Activated CD4-positive, alpha-beta T cell treated with anti-CD3 and anti-CD28 coated beads for 36 hours (primary cell): ENCODE measurements around the gene PSMG3. TPM values are rescaled to one million over a fixed set of nuclear protein-coding genes. Genes with fewer than 3 reads are reported as not detected.

Experiments used
- ATAC-seq: fragments of 200-7000 bp; cut with Tn5 transposase; one replicate; pipeline ENCODE4 v1.10.0; 2021; ENCODE audit warnings: mild to moderate bottlenecking, moderate library complexity
- CTCF ChIA-PET: fragments of 350-600 bp; sonication (Branson Sonifier 250); formaldehyde crosslinking; loops from one replicate; lab custom pipeline; 2021; ENCODE audit warnings: antibody characterized with exemption; lab: Charles Lee
- POLR2A ChIA-PET: fragments of 350-600 bp; sonication (Branson Sonifier 250); formaldehyde crosslinking; loops from one replicate; lab custom pipeline; 2021; ENCODE audit warnings: antibody characterized with exemption, inconsistent platforms; lab: Charles Lee
- DNase-seq: peaks from one replicate; pipeline ENCODE4 v3.0.0-alpha.2; 2020
- H3K27ac Mint-ChIP-seq: one replicate; pipeline ENCODE4 v1.8.0; 2021; ENCODE audit warnings: mixed read lengths
- H3K27me3 Mint-ChIP-seq: one replicate; pipeline ENCODE4 v1.8.0; 2021; ENCODE audit warnings: mixed read lengths
- H3K36me3 Mint-ChIP-seq: one replicate; pipeline ENCODE4 v1.8.0; 2021; ENCODE audit warnings: low read depth, mixed read lengths
- H3K4me1 Mint-ChIP-seq: one replicate; pipeline ENCODE4 v1.8.0; 2021; ENCODE audit warnings: mixed read lengths
- H3K4me3 Mint-ChIP-seq: one replicate; pipeline ENCODE4 v1.8.0; 2021; ENCODE audit warnings: mild to moderate bottlenecking, moderate library complexity, mixed read lengths
- H3K9me3 Mint-ChIP-seq: one replicate; pipeline ENCODE4 v1.8.0; 2021; ENCODE audit warnings: low read depth, mixed read lengths
- intact Hi-C, 2 experiments: fragments of 100-400 bp; cut with DNase I in 1 of 2; cut with micrococcal nuclease in 1 of 2; formaldehyde crosslinking; loops; one replicate each; pipeline versions ENCODE4 v1.14.2 to v1.15.1; 2022 to 2024; cut with DNase I, micrococcal nuclease
- total RNA-seq, 2 experiments: library from RNA; stranded (reverse); gene quantifications; one replicate each; pipeline ENCODE4 v1.2.3, GENCODE V29; 2021

Gene PSMG3
- total RNA-seq, 2 experiments from 2014 or later = 21.4 to 33.0 TPM

DNA sequence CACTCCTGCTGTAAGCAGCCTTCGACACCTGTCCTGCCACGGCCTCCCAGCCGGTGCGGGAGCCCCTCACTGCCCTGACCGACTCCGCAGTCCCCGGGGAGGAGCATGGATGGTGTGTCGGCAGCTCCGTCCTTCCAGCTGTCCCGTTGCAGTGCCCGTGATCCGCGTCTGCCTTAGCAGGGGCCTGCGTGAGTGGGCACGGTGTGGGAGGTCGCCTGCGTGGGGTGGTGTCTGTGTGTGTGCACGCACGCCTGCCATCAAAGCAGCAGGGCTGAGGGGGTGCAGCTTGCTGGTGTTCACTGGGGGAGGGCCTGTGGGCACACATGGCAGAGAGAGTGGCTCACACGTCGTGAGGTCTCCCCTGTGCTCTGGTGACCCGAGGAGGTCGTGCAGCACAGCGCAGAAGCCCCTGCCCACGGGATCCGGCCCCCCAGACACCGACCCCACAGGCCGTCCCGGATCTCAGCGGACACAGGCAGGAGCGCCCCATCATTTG, 29.0 kb downstream of the PSMG3 start:
- Mint-ChIP-seq H3K27ac (no peak overlapping the region), H3K36me3 (peaks cover 10% of the 10 kb centered on the region), H3K9me3 (no peaks in the 10 kb centered on the region), H3K4me3 (no peak overlapping the region), H3K27me3 (no peaks in the 10 kb centered on the region), H3K4me1 (peaks cover 6% of the 10 kb centered on the region)
- ChIA-PET POLR2A (interaction anchor here (0.7 kb wide), 1 partner anchor 399 kb away, joined by 4 read pairs; no protein-coding TSS in a partner anchor), CTCF (no interaction called here)
- DNase-seq (no peak), ATAC-seq (no peak)
- intact Hi-C loops = no loop called here

DNA sequence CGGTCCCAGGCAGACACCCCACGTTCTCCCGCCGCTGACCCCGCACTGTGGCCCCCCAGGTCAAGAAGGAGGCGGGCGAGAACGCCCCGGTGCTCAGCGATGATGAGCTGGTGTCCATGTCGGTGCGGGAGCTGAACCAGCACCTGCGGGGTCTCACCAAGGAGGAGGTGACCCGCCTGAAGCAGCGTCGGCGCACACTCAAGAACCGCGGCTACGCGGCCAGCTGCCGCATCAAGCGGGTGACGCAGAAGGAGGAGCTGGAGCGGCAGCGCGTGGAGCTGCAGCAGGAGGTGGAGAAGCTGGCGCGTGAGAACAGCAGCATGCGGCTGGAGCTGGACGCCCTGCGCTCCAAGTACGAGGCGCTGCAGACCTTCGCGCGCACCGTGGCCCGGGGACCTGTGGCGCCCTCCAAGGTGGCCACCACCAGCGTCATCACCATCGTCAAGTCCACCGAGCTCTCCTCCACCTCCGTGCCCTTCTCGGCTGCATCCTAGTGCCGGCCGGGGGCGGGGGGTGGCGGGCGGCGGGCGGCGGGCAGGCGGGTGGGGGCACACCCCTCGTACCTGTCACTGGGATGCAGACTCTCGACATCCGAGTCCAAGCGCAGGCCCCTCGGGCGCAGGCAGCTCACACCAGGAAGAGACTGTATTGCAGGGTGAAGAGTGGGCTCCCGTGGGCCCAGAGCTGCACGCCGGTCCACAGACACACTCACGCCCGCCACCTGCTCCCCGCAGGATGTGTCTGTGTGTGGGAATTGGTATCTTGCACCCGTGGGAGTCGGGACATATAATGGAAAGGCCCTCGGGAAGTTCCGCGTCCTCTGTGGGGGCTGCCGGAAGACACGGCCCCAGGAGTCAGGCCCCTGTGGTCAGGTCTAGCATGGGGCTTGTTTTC, 29.7 kb downstream of the PSMG3 start:
- Mint-ChIP-seq H3K36me3 (peaks cover 10% of the 10 kb centered on the region), H3K27me3 (no peaks in the 10 kb centered on the region), H3K4me3 (no peak overlapping the region), H3K27ac (no peak overlapping the region), H3K4me1 (peaks cover 6% of the 10 kb centered on the region), H3K9me3 (no peaks in the 10 kb centered on the region)
- no peak for ATAC-seq
- intact Hi-C loops = loop anchor here in 1 of 2 experiments (10.0 kb wide), 1 partner anchor 665 kb away; the partner anchor contains the start of gene GET4
- no peak for DNase-seq
- ChIA-PET CTCF (no interaction called here), POLR2A (no interaction called here)

DNA sequence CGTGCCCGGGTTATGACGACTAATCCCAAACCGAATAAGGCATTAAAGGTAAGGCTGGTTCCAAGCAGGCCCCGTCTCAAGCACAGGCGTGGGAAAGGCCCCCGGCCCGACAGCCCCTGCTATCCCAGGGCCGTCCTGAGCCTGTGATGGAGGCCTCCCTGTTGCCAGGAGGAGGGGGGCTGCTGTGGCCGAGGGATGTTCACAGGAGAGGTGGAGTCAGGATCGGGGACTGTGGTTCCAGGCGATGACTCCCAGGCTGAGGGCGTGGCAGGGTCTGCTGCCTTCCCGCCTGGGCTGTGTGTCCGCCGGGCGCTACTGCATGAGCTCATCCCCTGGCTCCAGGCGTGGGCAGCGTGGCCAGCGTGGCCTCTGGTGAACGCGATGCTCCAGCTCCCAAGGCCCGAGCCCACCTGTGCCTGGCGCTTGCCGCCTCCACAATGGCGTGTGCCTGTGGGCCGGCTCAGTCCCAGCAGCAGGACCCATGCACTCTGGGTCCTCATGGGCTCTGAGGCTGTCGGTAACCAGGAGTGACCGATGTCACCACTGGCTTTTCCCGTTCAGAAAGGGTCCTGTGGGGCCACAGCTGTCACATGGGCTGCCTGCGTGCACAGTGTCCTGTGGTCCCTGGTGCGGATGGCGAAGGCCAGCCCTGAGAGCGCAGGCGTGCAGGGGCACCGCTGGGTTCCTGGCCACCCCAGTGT, 30.5 kb downstream of the PSMG3 start:
- H3K27me3 Mint-ChIP-seq = no peaks in the 10 kb centered on the region
- intact Hi-C loops = loop anchor here in 1 of 2 experiments (10.0 kb wide), 1 partner anchor 665 kb away; the partner anchor contains the start of gene GET4
- H3K4me3 Mint-ChIP-seq = no peak overlapping the region
- H3K4me1 Mint-ChIP-seq = peaks cover 8% of the 10 kb centered on the region
- ChIA-PET CTCF (no interaction called here), POLR2A (no interaction called here)
- no peak overlapping the region for H3K27ac Mint-ChIP-seq
- ATAC-seq = no peak
- H3K9me3 Mint-ChIP-seq = no peaks in the 10 kb centered on the region
- peaks cover 10% of the 10 kb centered on the region for H3K36me3 Mint-ChIP-seq
- no peak for DNase-seq

DNA sequence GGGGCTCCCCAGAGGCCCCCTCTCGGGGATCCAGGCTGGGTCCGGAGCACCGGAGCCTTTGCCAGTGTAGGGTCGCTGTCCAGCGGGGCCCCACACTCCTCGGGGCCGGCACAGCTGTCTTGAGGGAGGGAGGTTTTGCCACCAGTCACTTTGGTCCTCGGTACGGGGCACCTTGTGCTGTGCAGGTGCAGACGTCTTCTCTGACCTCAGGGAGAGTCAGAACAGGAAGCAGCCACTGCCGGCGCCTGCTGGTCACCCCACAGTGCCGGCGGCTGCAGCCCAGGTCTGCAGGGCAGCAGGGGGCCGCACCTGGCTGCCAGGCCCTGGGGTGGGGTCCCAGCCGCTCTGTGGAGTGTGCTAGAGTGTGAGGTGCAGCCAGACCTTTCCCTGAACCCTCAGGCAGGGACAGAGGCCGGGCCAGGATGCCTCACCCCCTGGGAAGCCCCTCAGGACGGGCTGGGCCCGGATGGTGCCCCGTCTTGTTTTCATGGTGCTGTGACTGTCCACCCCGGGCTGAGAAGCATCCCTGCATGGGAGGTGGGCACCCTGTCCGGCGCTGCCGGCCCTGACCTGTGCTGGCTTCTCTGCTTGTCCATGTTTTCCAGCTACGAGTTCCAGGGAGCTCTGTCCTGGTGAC, 31.2 kb downstream of the PSMG3 start:
- H3K27me3 Mint-ChIP-seq = no peaks in the 10 kb centered on the region
- peaks cover 10% of the 10 kb centered on the region for H3K36me3 Mint-ChIP-seq
- DNase-seq = no peak
- intact Hi-C loops = loop anchor here in 1 of 2 experiments (10.0 kb wide), 1 partner anchor 664 kb away; the partner anchor contains the start of gene GET4
- H3K4me3 Mint-ChIP-seq = no peak overlapping the region
- ATAC-seq = no peak
- ChIA-PET CTCF (no interaction called here), POLR2A (no interaction called here)
- peaks cover 14% of the 10 kb centered on the region for H3K4me1 Mint-ChIP-seq
- H3K9me3 Mint-ChIP-seq = no peaks in the 10 kb centered on the region
- H3K27ac Mint-ChIP-seq = no peak overlapping the region

DNA sequence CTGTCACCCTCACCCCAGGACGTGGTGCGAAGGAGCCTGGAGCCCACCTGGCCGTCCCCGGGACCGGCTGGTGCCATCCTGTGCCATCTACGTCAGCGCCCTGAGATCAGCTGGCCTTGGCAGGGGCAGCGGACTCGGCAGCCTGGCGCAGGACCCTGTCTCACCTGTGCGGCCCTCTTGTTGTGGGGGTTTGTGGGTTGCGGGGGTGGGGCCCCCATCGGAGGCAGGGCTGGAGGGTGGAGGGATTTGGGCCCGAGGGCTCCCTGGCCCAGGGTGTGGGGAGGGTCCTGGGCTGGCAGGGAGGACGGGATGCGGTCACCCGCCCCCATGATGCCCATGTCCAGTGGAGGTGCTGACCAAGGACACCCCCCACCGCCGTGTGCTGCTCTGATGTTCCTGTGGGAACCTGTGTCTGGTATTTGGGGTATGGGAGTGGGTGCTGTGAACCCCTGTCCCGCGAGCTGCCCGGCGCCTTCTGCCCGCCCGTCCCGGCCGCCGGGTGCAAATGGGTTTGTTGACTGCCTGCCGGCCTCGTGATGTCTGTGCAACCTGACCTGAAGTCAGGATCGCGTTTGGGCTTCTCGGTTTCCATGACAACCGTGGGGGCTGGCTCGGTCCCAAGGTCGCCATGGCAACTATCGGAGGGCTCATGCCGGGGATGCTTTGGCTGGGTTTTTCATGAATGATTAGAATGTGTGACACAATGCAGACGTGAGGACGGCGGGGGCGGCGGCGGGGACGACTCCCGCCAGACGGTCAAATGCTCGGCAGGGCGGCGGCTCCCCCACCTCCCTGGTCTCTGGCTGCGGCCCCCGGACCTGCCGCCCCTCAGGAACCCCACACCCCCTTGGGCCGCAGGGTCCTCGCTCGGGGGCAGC, 32.1 kb downstream of the PSMG3 start:
- H3K36me3 Mint-ChIP-seq = peaks cover 10% of the 10 kb centered on the region
- DNase-seq (peak; percentile 36), ATAC-seq (no peak)
- ChIA-PET POLR2A (no interaction called here), CTCF (no interaction called here)
- no peaks in the 10 kb centered on the region for H3K27me3 Mint-ChIP-seq
- intact Hi-C loops = loop anchor here in 1 of 2 experiments (10.0 kb wide), 1 partner anchor 663 kb away; the partner anchor contains the start of gene GET4
- H3K4me3 Mint-ChIP-seq = no peak overlapping the region
- peaks cover 23% of the 10 kb centered on the region for H3K4me1 Mint-ChIP-seq
- no peaks in the 10 kb centered on the region for H3K9me3 Mint-ChIP-seq
- H3K27ac Mint-ChIP-seq = no peak overlapping the region

DNA sequence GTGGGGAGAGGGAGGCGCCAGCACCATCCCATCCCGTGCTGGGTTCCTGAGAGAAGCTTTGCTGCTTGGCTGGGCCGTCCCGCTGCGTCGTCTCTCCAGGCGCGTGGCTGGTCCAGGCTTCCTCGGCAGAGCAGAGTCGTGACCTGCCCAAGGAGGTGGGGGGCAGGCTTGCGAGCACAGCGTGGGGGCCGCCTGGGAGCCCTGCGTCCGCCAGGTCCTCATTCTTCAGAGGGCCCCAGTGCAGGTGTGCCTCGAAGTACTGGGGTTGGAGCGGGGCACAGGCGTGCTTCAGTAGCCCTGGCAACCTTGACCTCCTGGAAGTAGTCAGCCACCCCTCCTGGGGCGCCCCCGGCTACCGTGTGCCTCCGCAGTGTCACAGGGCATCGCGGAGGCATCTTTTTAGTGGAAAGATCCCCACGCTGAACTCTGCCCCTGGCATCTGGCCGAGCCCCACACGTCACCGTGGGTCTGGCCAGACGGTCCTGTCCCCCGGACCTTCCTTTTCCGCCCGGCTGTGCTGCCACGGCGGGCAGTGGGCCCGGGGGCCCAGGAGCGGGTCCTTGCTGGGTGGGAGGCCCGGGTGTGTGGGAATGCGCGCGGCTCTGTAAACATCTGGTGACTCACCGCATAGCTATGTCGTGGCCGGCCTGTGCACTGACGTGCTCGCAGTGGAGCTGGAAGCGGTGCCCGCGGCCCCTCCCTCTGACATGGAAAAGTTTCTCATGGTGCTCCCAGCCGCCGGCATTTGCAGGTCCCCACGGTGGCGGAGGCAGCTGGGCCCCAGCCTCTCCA, 32.9 kb downstream of the PSMG3 start:
- ATAC-seq (no peak), DNase-seq (no peak)
- H3K4me3 Mint-ChIP-seq = no peak overlapping the region
- H3K27ac Mint-ChIP-seq = peak overlapping the region; percentile 6
- intact Hi-C loops = loop anchor here in 1 of 2 experiments (10.0 kb wide), 1 partner anchor 662 kb away; the partner anchor contains the start of gene GET4
- H3K36me3 Mint-ChIP-seq = peaks cover 6% of the 10 kb centered on the region
- POLR2A ChIA-PET = no interaction called here
- no peaks in the 10 kb centered on the region for H3K9me3 Mint-ChIP-seq
- H3K4me1 Mint-ChIP-seq = peaks cover 29% of the 10 kb centered on the region
- CTCF ChIA-PET = no interaction called here
- H3K27me3 Mint-ChIP-seq = no peaks in the 10 kb centered on the region

DNA sequence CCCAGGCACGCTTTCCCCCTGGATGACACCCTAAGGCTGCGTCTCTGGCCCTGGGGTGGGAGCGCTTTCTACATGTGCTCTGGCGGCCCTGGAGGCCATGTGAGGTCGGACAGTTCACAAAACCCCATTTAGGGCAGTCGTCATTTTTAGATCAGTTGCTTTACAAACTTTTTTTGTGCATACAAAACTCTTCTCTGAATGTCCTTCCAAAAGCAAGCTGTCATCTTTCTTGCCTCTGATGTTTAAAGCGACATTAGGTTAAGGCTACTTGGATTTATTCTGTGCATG, 33.4 kb downstream of the PSMG3 start:
- Mint-ChIP-seq H3K27ac (peak overlapping the region; percentile 6), H3K36me3 (peaks cover 8% of the 10 kb centered on the region), H3K4me1 (peaks cover 29% of the 10 kb centered on the region), H3K27me3 (no peaks in the 10 kb centered on the region), H3K4me3 (no peak overlapping the region), H3K9me3 (no peaks in the 10 kb centered on the region)
- intact Hi-C loops = loop anchor here in 1 of 2 experiments (10.0 kb wide), 1 partner anchor 662 kb away; the partner anchor contains the start of gene GET4
- ChIA-PET CTCF (interaction anchor here (0.5 kb wide), 1 partner anchor 341 kb away, joined by 3 read pairs; no protein-coding TSS in a partner anchor), POLR2A (no interaction called here)
- DNase-seq (no peak), ATAC-seq (no peak)

DNA sequence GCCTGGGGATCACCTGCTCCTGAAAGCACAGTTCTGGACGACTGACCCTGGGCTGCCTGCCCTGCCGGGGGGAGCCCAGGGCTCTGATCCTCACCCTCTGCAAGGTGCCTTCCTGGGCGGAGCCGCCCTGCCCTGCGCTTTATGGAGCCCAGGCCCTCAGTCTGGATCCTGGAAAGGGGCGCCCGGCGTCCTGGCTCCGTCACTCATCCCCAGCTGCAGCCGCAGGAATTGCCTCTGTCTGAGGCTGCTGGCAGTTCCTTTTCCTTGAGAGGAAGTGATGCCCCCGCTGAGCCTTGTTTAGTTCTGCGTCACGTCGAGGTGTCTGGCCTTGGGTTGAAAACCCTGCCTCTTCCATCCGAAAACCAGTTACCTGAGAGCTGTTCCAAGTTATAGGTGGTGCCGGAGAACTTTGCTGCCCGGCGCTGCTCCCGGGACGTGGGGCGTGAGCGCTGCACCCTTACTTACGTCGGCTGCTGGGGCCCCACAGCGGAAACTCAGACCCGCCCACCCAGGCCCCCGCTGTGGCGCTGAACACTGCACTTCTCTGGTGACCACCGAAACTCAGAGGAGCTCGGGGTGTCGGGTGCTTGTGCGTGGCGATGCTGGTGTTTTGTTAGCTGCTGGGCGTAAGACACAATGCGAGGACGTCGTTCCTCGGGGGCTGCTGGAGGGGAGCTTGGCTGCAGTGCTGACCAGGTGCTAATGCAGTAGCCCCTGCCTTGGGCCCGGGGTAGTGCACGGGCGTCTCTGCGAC, 34.0 kb downstream of the PSMG3 start:
- DNase-seq (no peak), ATAC-seq (no peak)
- H3K4me3 Mint-ChIP-seq = no peak overlapping the region
- intact Hi-C loops = loop anchor here in 1 of 2 experiments (10.0 kb wide), 1 partner anchor 661 kb away; the partner anchor contains the start of gene GET4
- ChIA-PET CTCF (interaction anchor here (0.5 to 0.8 kb wide), 3 partner anchors 12 to 341 kb away, joined by 3 to 5 read pairs (median 3); no protein-coding TSS in a partner anchor), POLR2A (no interaction called here)
- H3K4me1 Mint-ChIP-seq = peaks cover 29% of the 10 kb centered on the region
- H3K27me3 Mint-ChIP-seq = no peaks in the 10 kb centered on the region
- H3K36me3 Mint-ChIP-seq = peaks cover 8% of the 10 kb centered on the region
- H3K27ac Mint-ChIP-seq = no peak overlapping the region
- no peaks in the 10 kb centered on the region for H3K9me3 Mint-ChIP-seq

DNA sequence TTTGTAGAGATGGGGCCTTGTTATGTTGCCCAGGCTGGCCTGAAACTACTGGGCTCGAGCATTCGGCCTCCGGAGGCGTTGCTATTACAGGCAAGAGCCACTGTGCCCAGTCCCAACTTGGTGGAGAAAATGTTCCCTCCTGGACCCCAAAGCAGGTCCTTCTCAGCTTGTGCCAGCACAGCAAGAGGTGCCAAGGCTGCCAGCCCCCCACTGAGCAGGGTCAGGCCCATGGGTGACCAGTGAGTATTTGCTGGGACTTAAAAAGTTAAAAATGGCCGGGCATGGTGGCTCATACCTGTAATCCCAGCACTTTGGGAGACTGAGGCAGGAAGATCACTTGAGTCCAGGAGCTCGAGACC, 34.8 kb downstream of the PSMG3 start:
- peaks cover 29% of the 10 kb centered on the region for H3K4me1 Mint-ChIP-seq
- POLR2A ChIA-PET = no interaction called here
- CTCF ChIA-PET = interaction anchor here (0.7 to 0.8 kb wide), 2 partner anchors 12 to 300 kb away, joined by 3 to 5 read pairs; no protein-coding TSS in a partner anchor
- no peaks in the 10 kb centered on the region for H3K9me3 Mint-ChIP-seq
- DNase-seq = no peak
- intact Hi-C loops = loop anchor here in 1 of 2 experiments (10.0 kb wide), 1 partner anchor 660 kb away; the partner anchor contains the start of gene GET4
- ATAC-seq = no peak
- no peak overlapping the region for H3K27ac Mint-ChIP-seq
- peaks cover 6% of the 10 kb centered on the region for H3K36me3 Mint-ChIP-seq
- H3K4me3 Mint-ChIP-seq = no peak overlapping the region
- H3K27me3 Mint-ChIP-seq = no peaks in the 10 kb centered on the region
